Anterior cingulate cortex (tissue), 58 donors: ENCODE measurements around the gene MRPL47.
"Not testable (repeated sequence)": the region's sequence is repeated elsewhere in the genome, so short reads cannot be mapped to it uniquely, and the experiment has no call there.

Experiments
- DNase-seq, 58 donors: peaks; one replicate each; lab custom pipeline; 2025; lab: John Stamatoyannopoulos, UW

Gene MRPL47

DNA sequence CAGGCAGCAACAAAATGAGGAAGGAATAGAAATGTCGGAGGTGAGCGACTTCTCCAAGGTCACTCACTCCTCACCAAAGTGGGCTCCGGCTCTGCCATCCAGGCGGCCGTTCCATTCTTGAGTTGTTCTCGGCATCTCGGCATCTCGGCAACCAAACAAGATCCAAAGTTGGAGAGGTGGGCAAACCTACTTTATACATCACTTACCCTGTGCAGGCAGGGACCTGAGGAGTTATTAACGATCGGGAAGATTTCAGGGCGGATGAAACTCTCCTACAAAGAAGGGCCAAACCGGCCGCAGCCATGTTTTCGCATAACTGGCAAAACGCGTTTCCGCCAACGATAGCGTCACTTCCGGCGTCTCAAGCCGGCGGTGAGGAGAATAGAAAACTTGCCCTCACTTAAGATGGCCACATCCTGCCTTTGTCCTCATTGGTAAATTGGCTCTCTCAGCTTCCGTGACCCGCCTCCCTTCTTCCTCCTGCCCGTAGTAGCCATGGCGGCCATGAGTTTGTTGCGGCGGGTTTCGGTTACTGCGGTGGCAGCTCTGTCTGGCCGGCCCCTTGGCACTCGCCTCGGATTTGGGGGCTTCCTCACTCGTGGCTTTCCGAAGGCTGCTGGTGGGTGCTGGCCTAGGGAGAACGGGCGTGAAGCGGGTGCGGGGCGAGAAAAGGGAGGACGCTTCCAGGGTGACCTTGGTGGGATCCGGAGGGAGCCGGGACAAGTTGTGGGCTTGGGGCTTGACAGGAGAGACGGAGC is at the start of gene MRPL47, which contains the start of gene NDUFB5:
Gene MRPL47, minus strand, starts transcription at position 318 of the 758 bp plus-strand sequence. Its CDS starts 14 bp downstream, at position 304.
Gene NDUFB5, plus strand, starts transcription at position 474 of the 758 bp plus-strand sequence. Its CDS starts 22 bp downstream, at position 496.
- DNase-seq = peak; percentile 52 to 98 (median 92)

DNA sequence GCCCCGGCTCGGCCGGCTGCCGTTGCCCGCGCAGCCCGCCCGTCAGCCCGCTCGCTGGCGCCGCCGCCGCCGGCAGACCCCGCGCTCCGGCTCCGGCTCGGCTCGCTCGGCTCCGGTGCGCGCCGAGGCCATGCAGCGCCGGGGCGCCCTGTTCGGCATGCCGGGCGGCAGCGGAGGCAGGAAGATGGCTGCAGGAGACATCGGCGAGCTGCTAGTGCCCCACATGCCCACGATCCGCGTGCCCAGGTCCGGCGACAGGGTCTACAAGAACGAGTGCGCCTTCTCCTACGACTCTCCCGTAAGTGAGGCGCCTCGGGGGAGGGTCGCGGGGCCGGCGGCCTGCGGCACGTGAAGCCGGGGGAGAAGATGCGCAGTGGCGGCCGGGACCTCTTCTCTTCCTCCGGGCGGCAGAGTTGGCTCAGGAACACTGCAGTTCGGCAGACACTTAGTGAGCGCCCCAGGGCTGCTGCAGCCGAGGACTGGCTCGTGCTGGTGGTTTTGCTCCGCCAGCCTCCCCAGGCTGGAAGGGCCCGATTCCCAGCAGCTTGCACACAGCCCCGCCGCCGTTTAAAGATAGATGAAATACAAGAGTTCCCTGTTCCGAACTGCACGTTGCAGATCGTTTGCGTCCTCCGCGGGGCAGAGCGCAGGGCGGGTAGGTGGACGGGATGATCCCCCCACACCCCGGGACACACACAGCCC is 48.8 kb upstream of the MRPL47 start:
- peak in 57 of 58 donors; percentile 12 to 86 (median 72) for DNase-seq

DNA sequence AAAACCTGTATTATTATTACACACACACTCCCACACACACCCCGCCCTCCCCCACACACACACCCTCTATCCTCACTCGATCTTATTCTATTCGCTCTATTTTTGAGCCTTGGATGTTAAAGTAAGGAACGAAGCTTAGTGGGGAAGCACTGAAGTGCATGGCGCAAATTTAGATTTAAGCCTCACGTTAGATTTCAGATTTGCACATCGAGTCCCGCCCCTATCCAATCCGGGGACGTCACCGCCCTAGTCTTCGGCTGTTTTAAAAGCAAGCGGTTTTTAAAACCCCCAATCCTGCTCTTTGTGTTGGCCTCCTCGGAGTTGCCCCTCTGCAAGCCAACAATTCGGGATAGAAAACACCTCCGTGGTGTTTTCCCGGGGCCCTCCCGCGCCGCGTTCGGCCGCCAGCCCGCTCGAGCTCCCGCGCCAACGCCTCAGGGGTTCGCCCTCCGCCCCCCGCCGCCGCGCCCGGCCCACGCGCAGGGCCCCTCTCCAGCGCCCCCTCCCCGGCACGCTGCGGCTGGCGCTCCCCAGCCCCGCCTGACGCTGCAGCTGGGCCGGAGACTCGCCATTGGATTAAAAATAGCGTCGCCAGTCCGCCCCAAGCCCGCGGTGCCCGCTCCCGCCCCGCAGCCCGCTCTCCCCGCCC is 48.1 kb upstream of the MRPL47 start, which contains the start of gene USP13:
Gene USP13, plus strand, starts transcription at position 594 of the 649 bp plus-strand sequence. CDS start 186 bp downstream, outside the sequence.
- DNase-seq = peak in 57 of 58 donors; percentile 31 to 87 (median 73)

DNA sequence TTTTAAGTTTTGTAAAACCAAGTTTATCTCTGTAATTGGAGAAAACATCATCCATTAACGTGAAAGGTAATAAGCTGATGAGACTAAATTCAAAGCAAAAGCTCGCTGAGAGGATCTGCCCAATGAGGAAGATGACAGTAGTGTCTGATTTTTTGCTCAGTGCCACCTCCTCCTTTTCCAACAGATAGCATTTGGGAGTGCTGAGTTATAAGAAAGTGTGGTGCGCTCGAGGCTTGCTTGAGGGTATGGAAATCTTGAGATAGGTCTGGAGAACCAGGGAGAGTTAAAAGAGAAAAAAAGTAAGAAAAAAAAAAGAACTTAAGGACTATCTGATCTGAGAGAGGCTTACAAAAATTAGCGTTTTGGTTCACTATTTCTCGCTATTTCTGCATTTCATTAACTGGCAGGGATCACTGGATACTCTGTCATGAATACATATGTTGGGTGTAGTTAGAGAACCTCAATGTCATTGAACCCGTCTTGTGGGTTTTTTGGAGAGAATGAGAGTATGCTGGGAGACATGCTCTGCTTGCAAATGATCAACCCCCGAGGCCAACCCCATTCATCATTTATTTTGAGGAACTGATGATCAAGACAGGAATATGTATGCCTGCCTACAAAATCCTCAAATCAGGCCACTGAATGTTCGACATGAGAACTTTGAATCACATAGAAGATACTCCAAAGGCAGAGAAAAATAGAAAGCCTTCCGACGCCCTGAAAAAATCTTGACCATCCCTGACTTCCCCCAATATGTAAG is 47.4 kb upstream of the MRPL47 start:
- peak in 3 of 58 donors; percentile 2 to 51 (median 31) for DNase-seq

DNA sequence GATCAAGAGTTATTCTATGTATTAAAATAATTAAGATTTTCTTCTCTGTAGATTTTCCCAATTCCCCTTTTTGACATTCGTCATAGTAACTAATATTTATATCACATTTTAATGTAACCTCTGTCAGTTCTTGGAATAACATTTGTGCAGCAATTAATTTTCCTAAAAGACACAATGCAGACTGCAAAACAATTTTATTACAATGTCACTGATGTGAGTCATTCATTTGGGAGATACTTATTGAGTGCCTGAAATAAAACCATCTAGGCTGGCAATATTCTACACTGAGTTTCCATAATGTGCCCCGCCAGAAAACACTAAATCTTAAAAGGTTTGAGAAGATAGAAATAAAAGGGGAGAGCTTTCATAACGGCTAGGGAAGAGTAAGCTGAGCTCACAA is 41.7 kb upstream of the MRPL47 start:
- no peak for DNase-seq

DNA sequence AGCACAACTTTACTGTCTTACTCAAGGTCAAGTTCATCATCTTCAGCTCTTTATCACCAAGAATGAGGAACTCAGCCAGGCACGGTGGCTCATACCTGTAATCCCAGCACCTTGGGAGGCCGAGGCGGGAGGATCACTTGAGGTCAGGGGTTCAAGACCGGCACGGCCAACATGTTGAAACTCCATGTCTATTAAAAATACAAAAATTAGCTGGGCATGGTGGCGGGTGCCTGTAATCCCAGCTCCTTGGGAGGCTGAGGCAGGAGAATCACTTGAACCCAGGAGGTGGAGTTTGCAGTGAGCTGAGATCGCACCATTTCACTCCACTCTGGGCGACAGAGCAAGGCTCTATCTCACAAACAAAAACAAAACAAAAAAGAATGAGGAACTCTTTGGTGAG is 39.4 kb upstream of the MRPL47 start:
- DNase-seq = not testable (repeated sequence)

DNA sequence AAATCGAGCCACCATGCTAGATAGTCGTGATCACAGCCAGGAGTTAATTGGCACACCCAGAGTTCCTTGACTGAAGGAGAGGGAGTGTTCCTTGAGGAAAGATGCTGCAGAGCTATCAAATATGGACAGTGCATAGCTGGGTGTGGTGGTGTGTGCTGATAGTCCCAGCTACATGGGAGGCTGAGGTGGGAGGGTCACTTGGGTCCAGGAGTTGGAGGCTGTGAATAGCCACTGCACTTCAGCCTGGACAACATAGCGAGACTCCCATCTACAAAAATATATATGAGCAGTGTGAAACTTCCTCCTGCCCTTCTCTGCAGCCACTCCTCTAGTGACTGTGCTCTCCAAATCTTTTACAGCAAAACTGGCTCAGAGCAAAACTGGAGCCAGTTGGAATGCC is 38.4 kb upstream of the MRPL47 start:
- no peak for DNase-seq

DNA sequence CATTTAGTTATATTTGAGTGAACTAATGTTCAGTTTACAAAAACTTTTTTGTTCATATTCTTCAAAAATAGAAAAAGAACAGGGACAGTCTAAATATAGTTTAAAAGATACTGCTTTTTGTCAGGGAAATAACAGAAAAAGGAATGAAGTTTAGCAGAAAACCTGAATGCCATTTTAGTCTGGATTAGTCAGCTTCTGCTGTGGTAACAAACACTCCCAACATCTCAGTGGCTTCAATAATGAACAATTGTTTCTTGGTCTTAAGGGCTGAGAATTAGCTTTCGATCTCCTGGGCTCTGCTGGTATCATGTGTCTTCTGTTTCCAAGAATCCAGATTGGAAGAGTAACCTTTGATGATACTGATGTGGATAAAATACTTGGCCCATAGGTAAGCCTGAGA is 36.0 kb upstream of the MRPL47 start:
- no peak for DNase-seq

DNA sequence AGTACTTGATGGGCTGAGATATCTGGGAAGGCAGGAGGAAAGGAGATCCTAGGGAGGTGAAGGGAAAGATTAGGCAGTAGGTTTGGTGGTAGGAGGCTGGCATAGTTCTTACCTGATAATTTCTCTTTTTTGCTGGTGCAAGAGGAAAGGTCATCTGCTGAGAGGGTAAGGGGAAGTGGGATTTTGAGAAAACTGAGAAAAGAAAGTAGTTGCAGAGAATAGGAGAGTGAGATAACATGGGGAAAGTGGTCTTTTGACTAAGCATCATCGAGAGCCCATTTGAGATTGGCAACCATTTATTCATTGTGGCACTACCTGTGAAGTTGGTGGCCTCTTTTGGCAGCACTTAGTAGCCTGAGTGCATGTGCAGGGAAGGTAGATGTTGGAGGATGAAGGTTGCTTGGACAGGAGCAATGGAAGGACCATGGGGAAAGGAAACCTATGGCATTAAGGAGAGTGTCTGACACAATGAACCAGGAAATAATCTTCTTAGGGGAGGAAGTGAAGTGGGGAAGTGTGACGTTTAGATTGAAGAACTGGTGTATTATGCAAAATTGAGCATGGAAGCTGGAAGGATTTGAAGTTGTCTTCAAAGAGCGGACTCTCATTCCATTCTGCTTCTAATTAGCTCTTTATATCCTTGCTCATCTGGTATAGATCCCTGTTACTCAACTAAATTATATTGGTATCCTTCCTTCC is 26.5 kb upstream of the MRPL47 start:
- no peak for DNase-seq

DNA sequence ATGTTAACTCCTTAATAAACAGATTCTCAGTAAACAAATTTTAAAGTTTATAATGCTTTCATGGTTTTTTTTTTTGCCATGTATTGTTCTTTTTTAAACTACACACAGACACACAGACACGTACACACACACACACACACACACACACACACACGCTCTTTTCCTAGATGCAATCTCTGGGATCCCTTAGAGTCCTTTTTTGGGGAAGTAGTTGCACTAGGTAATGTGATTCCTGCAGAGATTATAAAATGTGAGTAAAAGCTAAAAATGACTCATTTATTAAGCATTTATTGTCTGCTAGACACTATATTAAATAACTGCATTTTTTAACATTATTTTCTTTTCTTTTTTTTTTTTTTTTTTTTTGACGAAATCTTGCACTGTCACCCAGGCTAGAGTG is 20.0 kb upstream of the MRPL47 start:
- no peak for DNase-seq

DNA sequence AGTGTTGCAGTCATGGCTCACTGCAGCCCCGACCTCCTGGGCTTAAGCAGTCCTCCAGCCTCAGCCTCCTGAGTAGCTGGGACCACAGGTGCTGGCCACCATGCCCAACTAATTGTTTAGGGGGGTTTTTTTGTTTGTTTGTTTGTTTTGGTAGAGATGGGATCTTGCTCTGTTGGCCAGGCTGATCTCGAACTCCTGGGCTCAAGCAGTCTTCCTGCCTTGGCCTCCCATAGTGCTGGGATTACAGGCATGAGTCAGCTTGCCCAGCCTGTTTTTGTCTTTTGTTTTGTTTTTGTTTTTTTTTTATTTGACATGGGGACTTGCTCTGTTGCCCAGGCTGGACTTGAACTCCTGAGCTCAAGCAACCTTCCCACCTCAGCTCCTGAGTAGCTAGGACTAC is 17.6 kb upstream of the MRPL47 start:
- no peak for DNase-seq

DNA sequence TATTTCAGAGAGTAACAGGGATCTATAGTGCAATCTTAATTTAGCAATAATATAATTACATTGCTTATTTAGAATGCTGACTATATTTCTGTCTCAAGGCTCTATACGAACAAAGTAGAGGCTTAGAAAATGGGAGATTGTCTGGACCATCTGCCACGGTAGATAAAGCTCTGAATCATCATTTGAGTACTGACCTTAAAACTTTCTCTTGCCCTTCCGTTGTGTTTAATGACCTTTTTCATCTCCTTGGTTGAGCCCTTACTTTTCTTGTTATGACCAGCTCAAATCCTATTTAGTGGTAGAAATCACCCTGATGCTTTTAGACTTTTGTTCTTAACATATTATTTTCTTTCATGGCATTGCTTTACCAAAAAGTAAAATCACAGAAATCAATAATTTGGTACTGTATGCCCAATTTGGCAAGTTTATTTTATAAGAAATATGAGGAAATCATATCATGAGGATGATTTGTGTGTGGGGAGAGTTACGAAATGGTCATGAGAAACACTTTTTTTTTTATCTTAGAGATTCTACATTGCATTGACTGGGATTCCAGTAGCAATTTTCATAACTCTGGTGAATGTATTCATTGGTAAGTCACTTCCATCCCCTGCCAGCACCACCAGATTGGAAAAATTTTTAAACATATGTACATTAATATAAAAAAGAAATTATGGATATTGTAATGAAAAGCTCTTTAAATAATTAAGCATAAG is 11.2 kb upstream of the MRPL47 start:
- no peak for DNase-seq

DNA sequence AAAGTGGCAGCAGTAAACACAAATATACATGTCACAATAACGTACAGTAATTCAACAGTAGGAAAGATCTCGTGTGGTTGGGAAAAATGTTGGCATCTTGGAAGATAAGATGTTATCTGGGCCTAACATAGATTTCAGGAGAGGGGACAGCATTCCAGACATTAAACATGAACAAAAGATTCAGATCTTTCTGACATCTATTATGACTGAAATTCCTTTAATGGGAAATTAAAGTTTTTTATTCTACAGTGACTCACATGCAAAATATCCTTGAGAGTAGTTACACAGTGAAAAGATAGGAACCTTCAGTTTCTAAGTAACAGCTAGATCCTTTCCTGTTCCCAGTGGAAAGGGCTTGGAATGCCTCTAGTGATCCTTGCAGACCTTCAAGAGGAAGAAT is 9.4 kb upstream of the MRPL47 start:
- DNase-seq = no peak

DNA sequence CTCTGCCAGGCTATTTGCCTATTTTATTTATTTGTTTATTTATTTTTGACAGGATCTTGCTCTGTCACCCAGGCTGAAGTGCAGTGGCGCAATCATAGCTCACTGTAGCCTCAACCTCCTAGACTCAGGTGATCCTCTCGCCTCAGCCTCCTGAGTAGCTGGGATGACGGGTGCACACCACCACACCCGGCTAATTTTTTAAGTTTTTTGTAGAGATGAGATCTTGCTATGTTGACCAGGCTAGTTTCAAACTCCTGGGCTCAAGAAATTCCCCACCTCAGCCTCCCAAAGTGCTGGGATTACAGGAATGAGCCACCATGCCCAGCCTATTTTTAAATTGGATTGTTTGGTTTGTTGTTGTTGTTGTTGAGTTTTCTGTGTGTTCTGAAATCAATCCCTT is 5.6 kb upstream of the MRPL47 start:
- no peak for DNase-seq

DNA sequence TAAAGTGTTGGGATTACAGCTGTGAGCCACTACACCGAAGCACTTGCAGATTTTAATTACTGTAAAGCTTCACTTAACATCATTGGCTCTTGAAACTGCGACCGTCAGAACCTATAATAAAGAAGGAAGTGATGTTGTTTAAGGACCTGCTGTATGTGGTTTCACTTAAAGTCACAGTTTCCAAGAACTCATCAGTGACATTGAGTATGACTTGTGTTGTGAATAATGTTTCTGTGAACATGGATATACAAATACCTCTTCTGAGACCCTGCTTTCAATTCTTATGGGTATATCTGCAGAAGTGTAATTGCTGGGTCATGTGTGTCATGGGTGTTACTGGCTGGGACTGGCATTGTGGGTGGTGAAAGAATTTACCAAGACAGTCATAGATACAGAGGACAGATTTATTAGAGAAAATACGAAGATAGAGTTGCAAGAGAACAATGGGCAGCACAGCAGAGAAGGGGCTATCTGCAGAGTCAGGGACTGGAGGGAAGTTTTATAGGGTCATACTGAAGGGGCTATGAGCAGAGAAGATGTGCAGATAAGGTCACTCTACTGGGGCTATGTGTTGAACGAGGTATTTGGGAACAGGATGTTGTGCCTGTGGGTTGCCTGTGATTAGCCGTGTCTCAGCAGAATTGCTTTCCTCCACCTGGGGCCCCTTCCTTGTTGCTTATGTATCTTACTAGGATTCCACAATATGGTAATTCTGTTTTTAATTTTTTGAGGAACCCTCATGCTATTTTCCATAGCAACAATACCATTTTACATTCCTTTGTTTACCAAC is 4.7 kb upstream of the MRPL47 start:
- DNase-seq = no peak

DNA sequence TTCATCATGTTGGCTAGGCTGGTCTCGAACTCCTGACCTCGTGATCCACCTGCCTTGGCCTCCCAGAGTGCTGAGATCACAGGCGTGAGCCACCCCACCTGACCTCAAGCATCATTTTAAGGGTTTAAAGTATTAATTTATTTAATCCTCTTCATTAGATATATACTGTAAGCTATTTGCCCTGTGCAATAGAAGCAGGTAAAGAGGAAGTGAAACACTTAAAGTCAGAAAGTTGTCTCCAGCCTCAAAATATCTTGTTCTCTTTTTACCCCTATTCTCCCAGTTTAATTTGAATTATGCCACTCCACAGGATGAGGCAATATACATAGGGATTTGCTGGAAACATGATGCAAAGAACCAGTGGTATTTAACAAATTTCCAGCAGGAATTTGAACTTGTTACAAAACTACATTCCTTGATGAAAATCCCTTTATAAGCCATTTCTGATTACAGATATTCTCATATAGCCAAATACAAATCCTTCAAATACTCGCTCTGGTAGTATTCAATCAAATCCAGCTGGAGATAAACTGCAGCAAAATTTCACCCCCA is 2.2 kb upstream of the MRPL47 start:
- DNase-seq = no peak

DNA sequence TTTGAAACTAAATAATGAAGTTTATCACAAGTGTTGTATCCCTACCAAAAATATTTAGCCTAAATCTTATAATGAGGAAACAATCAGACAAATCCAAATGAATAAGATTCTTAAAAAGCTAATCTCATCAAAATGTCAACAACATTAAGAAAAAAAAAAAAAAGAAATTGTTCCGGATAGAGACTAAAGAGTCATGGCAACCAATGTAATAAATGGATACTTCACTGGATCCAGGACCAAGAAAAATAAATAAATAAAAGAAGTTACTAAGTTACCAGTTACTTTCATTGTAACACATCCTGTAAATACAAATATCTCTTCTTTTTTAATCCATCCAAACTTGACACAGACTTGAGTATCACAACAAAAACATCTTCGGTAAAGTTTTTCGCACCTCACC is 607 bp downstream of the MRPL47 start:
- no peak for DNase-seq

DNA sequence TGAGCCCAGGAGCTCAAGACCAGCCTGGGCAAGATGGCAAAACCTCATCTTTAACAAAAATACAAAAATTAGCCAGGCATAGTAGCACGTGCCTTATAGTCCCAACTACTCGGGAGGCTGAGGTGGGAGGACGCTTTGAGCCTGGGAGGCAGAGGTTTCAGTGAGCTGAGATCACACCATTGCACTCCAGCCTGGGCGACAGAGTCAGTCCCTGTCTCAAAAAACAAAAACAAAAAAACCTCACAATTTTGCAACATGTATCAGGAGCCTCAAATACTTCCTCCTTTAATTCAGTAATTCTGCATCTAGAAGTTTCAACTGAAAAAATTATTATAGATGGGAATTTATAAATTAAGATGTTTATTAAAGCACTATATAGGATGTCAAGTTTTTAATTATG is 1.1 kb downstream of the MRPL47 start:
- DNase-seq = no peak
